Loucy (cell line): ENCODE data around the gene MARCHF9.

ENCODE experiments used
- EZH2phosphoT487 ChIP-seq: fragments of 200-600 bp; IDR thresholded peaks from 2 replicates; pipeline ENCODE4 v1.6.1; 2018; ENCODE audit warnings: antibody characterized with exemption, mild to moderate bottlenecking, moderate library complexity, borderline replicate concordance
- TF ChIP-seq, protein P1 (sequence below): fragments of 200-600 bp; sonication (generic); conservative IDR thresholded peaks from 2 replicates; pipeline ENCODE4 v1.5.1; 2014; ENCODE audit warnings: mild to moderate bottlenecking, antibody characterized with exemption, low read length

DNA sequence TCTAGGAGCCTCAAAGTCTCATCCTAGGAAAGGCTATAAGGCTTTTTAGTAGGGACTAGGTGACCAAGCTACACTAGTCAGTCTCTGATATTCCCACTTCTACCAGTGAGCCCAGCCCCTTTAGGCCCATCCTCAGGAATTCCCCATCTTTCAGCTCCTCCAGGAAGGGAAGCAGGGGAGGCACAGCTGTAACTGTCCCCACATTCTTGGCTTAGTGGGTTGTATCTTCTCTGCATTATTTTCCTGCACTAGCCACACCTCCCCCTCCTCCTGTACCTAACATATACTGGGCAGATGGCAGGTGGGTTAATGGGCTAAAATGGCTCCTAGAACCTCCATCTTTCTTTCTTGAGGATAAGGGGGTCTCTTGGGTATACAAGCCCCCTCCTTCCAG lies 12.4 kb downstream of the MARCHF9 start:
- no peak for TF ChIP-seq EZH2phosphoT487
- TF ChIP-seq, protein P1, sequence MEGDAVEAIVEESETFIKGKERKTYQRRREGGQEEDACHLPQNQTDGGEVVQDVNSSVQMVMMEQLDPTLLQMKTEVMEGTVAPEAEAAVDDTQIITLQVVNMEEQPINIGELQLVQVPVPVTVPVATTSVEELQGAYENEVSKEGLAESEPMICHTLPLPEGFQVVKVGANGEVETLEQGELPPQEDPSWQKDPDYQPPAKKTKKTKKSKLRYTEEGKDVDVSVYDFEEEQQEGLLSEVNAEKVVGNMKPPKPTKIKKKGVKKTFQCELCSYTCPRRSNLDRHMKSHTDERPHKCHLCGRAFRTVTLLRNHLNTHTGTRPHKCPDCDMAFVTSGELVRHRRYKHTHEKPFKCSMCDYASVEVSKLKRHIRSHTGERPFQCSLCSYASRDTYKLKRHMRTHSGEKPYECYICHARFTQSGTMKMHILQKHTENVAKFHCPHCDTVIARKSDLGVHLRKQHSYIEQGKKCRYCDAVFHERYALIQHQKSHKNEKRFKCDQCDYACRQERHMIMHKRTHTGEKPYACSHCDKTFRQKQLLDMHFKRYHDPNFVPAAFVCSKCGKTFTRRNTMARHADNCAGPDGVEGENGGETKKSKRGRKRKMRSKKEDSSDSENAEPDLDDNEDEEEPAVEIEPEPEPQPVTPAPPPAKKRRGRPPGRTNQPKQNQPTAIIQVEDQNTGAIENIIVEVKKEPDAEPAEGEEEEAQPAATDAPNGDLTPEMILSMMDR, result no peak
